Esophagus squamous epithelium (tissue), 5 donors: ENCODE measurements around the gene TMEM95. TPM values are rescaled to one million over a fixed set of nuclear protein-coding genes. Genes with fewer than 3 reads are reported as not detected.
"Not testable (repeated sequence)": the region's sequence is repeated elsewhere in the genome, so short reads cannot be mapped to it uniquely, and the experiment has no call there.

Source experiments
- DNase-seq: peaks from one replicate; lab custom pipeline; 2025; lab: John Stamatoyannopoulos, UW
- H3K27ac ChIP-seq, 4 donors: fragments of 200-600 bp; sonication (generic); one replicate each; pipeline ENCODE4 v1.5.1; 2016 to 2019; ENCODE audit warnings: mild to moderate bottlenecking in 1 of 4
- H3K27me3 ChIP-seq, 4 donors: fragments of 200-600 bp; sonication (generic); 1 replicate in 3 of 4; 2 replicates in 1 of 4; pipeline versions ENCODE4 v1.5.1 to v1.6.0; 2017 to 2021; ENCODE audit warnings: antibody characterized with exemption in 1 of 4
- H3K36me3 ChIP-seq, 3 donors: fragments of 200-600 bp; sonication (generic); one replicate each; pipeline ENCODE4 v1.5.1; 2016 to 2019
- H3K4me1 ChIP-seq, 3 donors: fragments of 200-600 bp; sonication (generic); one replicate each; pipeline ENCODE4 v1.5.1; 2017 to 2019
- H3K4me3 ChIP-seq, 4 donors: fragments of 200-600 bp; sonication (generic); 1 replicate in 3 of 4; 2 replicates in 1 of 4; pipeline ENCODE4 v1.5.1; 2016 to 2019; ENCODE audit warnings: mild to moderate bottlenecking in 2 of 4, moderate library complexity in 1 of 4
- H3K9me3 ChIP-seq, 3 donors: fragments of 200-600 bp; sonication (generic); one replicate each; pipeline ENCODE4 v1.5.1; 2016 to 2019
- CTCF ChIP-seq, 6 experiments: fragments of 450-650 bp in 4 of 6; fragments of 200-600 bp in 2 of 6; sonication (generic) in 2 of 6; IDR thresholded peaks; one replicate each; pipeline ENCODE4 v1.5.1; 2016 to 2019; ENCODE audit warnings: antibody characterized with exemption in 6 of 6, mild to moderate bottlenecking in 4 of 6, moderate library complexity in 4 of 6
- POLR2A ChIP-seq, 4 donors: fragments of 450-650 bp; IDR thresholded peaks; one replicate each; pipeline ENCODE4 v1.6.1; 2017; ENCODE audit warnings: antibody characterized with exemption in 4 of 4, mild to moderate bottlenecking in 4 of 4, moderate library complexity in 3 of 4
- WGBS, 2 donors: methylation state at CpG; one replicate each; pipeline ENCODE4 v1.1.5; 2018; 5-methylcytosine and 5-hydroxymethylcytosine counted together
- intact Hi-C: fragments of 100-400 bp; cut with DNase I; formaldehyde crosslinking; loops from one replicate; pipeline ENCODE4 v1.15.0; 2022
- total RNA-seq, 4 donors: library from RNA; depleted of rRNA; stranded (reverse); fragments of >200 nt; gene quantifications; one replicate each; pipeline ENCODE4 v1.1.0, GENCODE V29; 2016
- donor health status: DM: yes; HTN: yes; CAD: no.

TMEM95 gene
- total RNA-seq, 4 donors from 2014 or later: not detected

GRCh38 chr17:7363311-7363710, 8.4 kb downstream of the TMEM95 start:
- H3K36me3 ChIP-seq: no peaks in the 10 kb centered on the region
- DNase-seq: no peak
- H3K4me3 ChIP-seq: no peak overlapping the region
- no peaks in the 10 kb centered on the region for H3K27me3 ChIP-seq
- TF ChIP-seq CTCF (IDR thresholded peaks at IDR 0.05) (no peak), POLR2A (IDR thresholded peaks at IDR 0.05) (no peak)
- H3K27ac ChIP-seq: no peak overlapping the region
- no peaks in the 10 kb centered on the region for H3K9me3 ChIP-seq
- peaks cover 0 to 9% (median 0%) of the 10 kb centered on the region in 3 donors for H3K4me1 ChIP-seq
- intact Hi-C loops: no loop called here
- 69 to 70% methylated on average over 5 to 6 of the region's 6 CpGs for WGBS, 2 donors

- intact Hi-C loops, DNase-seq, H3K27me3 ChIP-seq, H3K4me3 ChIP-seq, H3K4me1 ChIP-seq, H3K9me3 ChIP-seq, H3K27ac ChIP-seq, H3K36me3 ChIP-seq: not testable (repeated sequence)
- WGBS, 2 donors: 87 to 91% methylated on average over 3 to 6 of the region's 7 CpGs
Measured at GRCh38 chr17:7365963-7366362, 11.0 kb downstream of the TMEM95 start.

DNA sequence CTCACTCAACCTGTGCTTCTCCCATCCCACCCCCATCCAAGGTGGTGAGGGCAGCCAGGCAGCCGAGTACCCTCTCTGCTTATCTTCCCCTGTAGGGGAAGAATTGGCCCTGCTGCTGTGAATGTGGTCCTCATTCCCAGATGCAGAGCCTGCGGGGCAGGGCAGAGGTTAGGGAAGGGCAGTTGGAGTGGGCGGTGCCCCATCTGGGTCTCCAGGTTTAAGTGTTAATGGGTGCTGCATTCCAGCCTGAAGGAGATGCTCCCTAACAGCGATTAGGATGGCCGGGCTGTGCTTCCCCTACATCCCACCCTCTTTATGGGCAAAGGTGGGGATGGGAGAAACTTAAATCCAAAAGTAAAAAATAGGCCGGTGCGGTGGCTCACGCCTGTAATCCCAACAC, 12.1 kb downstream of the TMEM95 start:
- intact Hi-C loops: no loop called here

GRCh38 chr17:7367918-7368598, 13.1 kb downstream of the TMEM95 start:
- intact Hi-C loops: no loop called here

More for the DNA sequence above, 12.1 kb downstream of the TMEM95 start:
- Histone ChIP-seq H3K4me1 (peaks cover 0 to 4% (median 0%) of the 10 kb centered on the region in 3 donors), H3K27ac (no peak overlapping the region), H3K4me3 (no peak overlapping the region), H3K9me3 (no peaks in the 10 kb centered on the region), H3K27me3 (no peaks in the 10 kb centered on the region), H3K36me3 (no peaks in the 10 kb centered on the region)
- DNase-seq: no peak
- TF ChIP-seq POLR2A (IDR thresholded peaks at IDR 0.05): no peak
- TF ChIP-seq CTCF (IDR thresholded peaks at IDR 0.05): no peak
- 80 to 86% methylated on average over 5 to 6 of the region's 8 CpGs for WGBS, 2 donors

GRCh38 chr17:7368599-7368994, 13.6 kb downstream of the TMEM95 start:
- H3K27ac ChIP-seq, intact Hi-C loops: not testable (repeated sequence)

More at GRCh38 chr17:7367918-7368598, 13.1 kb downstream of the TMEM95 start:
- no peaks in the 10 kb centered on the region for H3K27me3 ChIP-seq
- H3K9me3 ChIP-seq: no peaks in the 10 kb centered on the region
- no peak overlapping the region for H3K4me3 ChIP-seq
- DNase-seq: no peak
- TF ChIP-seq POLR2A (IDR thresholded peaks at IDR 0.05) (no peak), CTCF (IDR thresholded peaks at IDR 0.05) (no peak)
- WGBS, 2 donors: 70 to 72% methylated on average over 13 of the region's 13 CpGs
- no peaks in the 10 kb centered on the region for H3K4me1 ChIP-seq
- H3K36me3 ChIP-seq: no peaks in the 10 kb centered on the region
- H3K27ac ChIP-seq: no peak overlapping the region

DNA sequence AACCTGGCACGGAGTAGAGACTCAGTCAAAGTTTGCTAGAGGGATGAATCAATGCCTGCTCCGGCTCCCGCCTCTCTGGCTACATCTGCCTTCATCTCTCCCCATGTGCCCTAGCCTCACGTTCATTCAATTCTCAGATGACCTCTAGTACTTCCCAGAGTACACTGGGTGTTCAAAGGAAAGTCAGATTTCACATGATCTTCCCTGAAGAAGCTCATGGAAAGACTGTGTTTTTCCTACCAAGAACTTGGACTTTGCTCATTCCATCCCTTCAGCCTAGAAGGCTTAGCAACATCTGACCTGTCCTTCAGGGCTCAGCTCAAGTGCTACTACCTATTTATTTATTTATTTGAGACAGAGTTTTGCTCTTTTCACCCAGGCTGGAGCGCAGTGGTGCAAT, 14.9 kb downstream of the TMEM95 start:
- intact Hi-C loops: no loop called here
- H3K27ac ChIP-seq: no peak overlapping the region
- H3K9me3 ChIP-seq: no peaks in the 10 kb centered on the region
- DNase-seq: no peak
- H3K36me3 ChIP-seq: no peaks in the 10 kb centered on the region
- H3K4me3 ChIP-seq: no peak overlapping the region
- 72 to 73% methylated on average over 4 to 5 of the region's 5 CpGs for WGBS, 2 donors
- TF ChIP-seq CTCF (IDR thresholded peaks at IDR 0.05) (no peak), POLR2A (IDR thresholded peaks at IDR 0.05) (no peak)
- H3K27me3 ChIP-seq: no peaks in the 10 kb centered on the region
- no peaks in the 10 kb centered on the region for H3K4me1 ChIP-seq

More at GRCh38 chr17:7368599-7368994, 13.6 kb downstream of the TMEM95 start:
- not testable (repeated sequence) for H3K27me3 ChIP-seq, H3K9me3 ChIP-seq, H3K4me1 ChIP-seq, H3K4me3 ChIP-seq, H3K36me3 ChIP-seq, DNase-seq
- WGBS, 2 donors: 82 to 85% methylated on average over 5 of the region's 5 CpGs
